GM12878 (cell line): Measurements from ENCODE around the gene KCNN3. TPM values are rescaled to one million over a fixed set of nuclear protein-coding genes. Genes with fewer than 3 reads are reported as not detected.

Experiments used
- ATAC-seq: fragments of 200-7000 bp; cut with Tn5 transposase; 3 replicates; pipeline ENCODE4 v1.9.1; 2020; ENCODE audit warnings: mild to moderate bottlenecking, moderate library complexity
- BruUV-seq: library from RNA; stranded (reverse); fragments of 400-500 nt; replicated peaks from 2 replicates; lab custom pipeline; 2021; lab: Mats Ljungman, UMichigan
- CTCF ChIA-PET: fragments of 300-600 bp; sonication (Branson Sonifier 250); formaldehyde crosslinking; extraction: SDS; loops from one replicate; lab custom pipeline; 2021; ENCODE audit warnings: inconsistent platforms; lab: Yijun Ruan, JAX
- POLR2A ChIA-PET: fragments of 350-600 bp; formaldehyde crosslinking; extraction: SDS; loops from one replicate; lab custom pipeline; 2021; ENCODE audit warnings: inconsistent platforms; lab: Charles Lee
- RAD21 ChIA-PET: fragments of 300-600 bp; sonication (Branson Sonifier 250); formaldehyde crosslinking; loops from one replicate; lab custom pipeline; 2023; ENCODE audit warnings: antibody characterized with exemption; ENCODE audit not compliant: unreplicated experiment; lab: Charles Lee
- SMC1A ChIA-PET: fragments of 300-600 bp; sonication (Branson Sonifier 250); formaldehyde crosslinking; loops from one replicate; lab custom pipeline; 2023; ENCODE audit not compliant: unreplicated experiment, uncharacterized antibody; lab: Charles Lee
- DNase-seq: peaks from one replicate; pipeline ENCODE4 v3.0.0-alpha.2; 2011; ENCODE audit warnings: low read depth, low spot score
- FAIRE-seq: peaks from 3 replicates; lab custom pipeline; 2011; peaks lifted over from hg19 to GRCh38; lab: Jason Lieb, UNC
- H2AFZ ChIP-seq: 2 replicates; pipeline ENCODE4 v1.6.0; 2011; ENCODE audit warnings: low read depth, low read length, control low read depth; ENCODE audit not compliant: control insufficient read depth
- H3K27ac ChIP-seq: 2 replicates; pipeline ENCODE4 v1.5.1; 2011; ENCODE audit warnings: control low read depth; ENCODE audit not compliant: control insufficient read depth, insufficient read depth
- H3K27me3 ChIP-seq, 2 experiments: replicated peaks in 1 of 2; 2 replicates each; pipeline versions ENCODE4 v1.6.0 to v1.6.1; 2011; ENCODE audit warnings: low read length in 1 of 2; ENCODE audit not compliant: control insufficient read depth in 2 of 2, insufficient read depth in 2 of 2
- H3K36me3 ChIP-seq, 2 experiments: 2 replicates each; pipeline ENCODE4 v1.5.1; 2011; ENCODE audit warnings: low read length in 1 of 2; ENCODE audit not compliant: control insufficient read depth in 2 of 2, insufficient read depth in 2 of 2
- H3K4me1 ChIP-seq: 2 replicates; pipeline ENCODE4 v1.6.1; 2011; ENCODE audit warnings: mild to moderate bottlenecking, low read length, moderate library complexity, mixed read lengths; ENCODE audit not compliant: control insufficient read depth, insufficient read depth
- H3K4me2 ChIP-seq: 2 replicates; pipeline ENCODE4 v1.6.0; 2011; ENCODE audit warnings: control low read depth; ENCODE audit not compliant: control insufficient read depth, insufficient read depth
- H3K4me3 ChIP-seq: fragments of 200-600 bp; sonication (generic); 2 replicates; pipeline ENCODE4 v1.5.1; 2016
- H3K79me2 ChIP-seq: 2 replicates; pipeline ENCODE4 v1.6.0; 2011; ENCODE audit warnings: low read length; ENCODE audit not compliant: control insufficient read depth, insufficient read depth
- H3K9ac ChIP-seq: 2 replicates; pipeline ENCODE4 v1.8.0; 2011; ENCODE audit warnings: low read length, control low read depth, mixed read lengths; ENCODE audit not compliant: control insufficient read depth, insufficient read depth
- H3K9me3 ChIP-seq: replicated peaks from 3 replicates; pipeline ENCODE4 v1.5.1; 2011; ENCODE audit warnings: mild to moderate bottlenecking, low read length; ENCODE audit not compliant: control insufficient read depth, insufficient read depth
- H4K20me1 ChIP-seq: 2 replicates; pipeline ENCODE4 v1.6.0; 2011; ENCODE audit not compliant: control insufficient read depth, insufficient read depth
- CHD4 ChIP-seq: fragments of 200-600 bp; sonication (generic); IDR thresholded peaks from 2 replicates; pipeline ENCODE4 v1.6.1; 2016; ENCODE audit warnings: mild to moderate bottlenecking
- CREM ChIP-seq: IDR thresholded peaks from 2 replicates; pipeline ENCODE4 v1.6.1; 2014; ENCODE audit warnings: antibody characterized with exemption, low read depth
- IRF4 ChIP-seq: IDR thresholded peaks from 2 replicates; pipeline ENCODE4 v1.6.1; 2011; ENCODE audit warnings: low read depth, low read length
- PRDM15 ChIP-seq: fragments of 450-650 bp; formaldehyde crosslinking; IDR thresholded peaks from 2 replicates; pipeline ENCODE4 v1.4.0; 2020; ENCODE audit warnings: mild to moderate bottlenecking, moderate library complexity
- STAT1 ChIP-seq: fragments of 450-650 bp; conservative IDR thresholded peaks from 2 replicates; pipeline ENCODE4 v1.6.1; 2014; ENCODE audit warnings: antibody characterized with exemption, mild to moderate bottlenecking
- ZNF592 ChIP-seq: fragments of 450-650 bp; IDR thresholded peaks from 2 replicates; pipeline ENCODE4 v1.6.1; 2017; ENCODE audit warnings: mild to moderate bottlenecking, moderate library complexity
- ZNF687 ChIP-seq: fragments of 450-650 bp; IDR thresholded peaks from 2 replicates; pipeline ENCODE4 v1.6.1; 2017; ENCODE audit warnings: mild to moderate bottlenecking, moderate library complexity
- WGBS: methylation state at CpG from one replicate; pipeline ENCODE4 v1.1.6; 2016; ENCODE audit warnings: low lambda C conversion rate; ENCODE audit not compliant: insufficient replicate concordance, insufficient coverage; ENCODE audit errors: missing lambda C conversion rate; 5-methylcytosine and 5-hydroxymethylcytosine counted together
- in situ Hi-C: fragments of 300-500 bp; cut with MboI; formaldehyde crosslinking; loops from 9 replicates; pipeline ENCODE4 v1.14.3; 2018; ENCODE audit warnings: mixed read lengths
- intact Hi-C: fragments of 100-400 bp; cut with micrococcal nuclease; formaldehyde crosslinking; loops from one replicate; pipeline ENCODE4 v1.14.2; 2022; ENCODE audit not compliant: unreplicated experiment
- polyA plus RNA-seq, 11 experiments: library from polyadenylated mRNA; depleted of rRNA in 4 of 11; unstranded in 6 of 11; stranded (reverse) in 5 of 11; fragments of >200 nt; fragmentation: Nextera tagmentation in 4 of 11; fragmentation: Illumina TruSeq in 1 of 11; extraction: Ambion mirVana in 4 of 11; extraction: Trizol in 1 of 11; gene quantifications; 1 replicate in 1 of 11; 2 replicates in 10 of 11; pipeline versions ENCODE4 v1.2.1 to v1.2.3, GENCODE V29; 2011 to 2016; ENCODE audit warnings: inconsistent platforms in 2 of 11, missing spikeins in 2 of 11, low read depth in 1 of 11
- total RNA-seq, 4 experiments: library from RNA; depleted of rRNA in 3 of 4; stranded (reverse); fragments of >200 nt in 3 of 4; fragmentation: Illumina TruSeq in 1 of 4; extraction: Trizol in 1 of 4; gene quantifications; 2 replicates each; pipeline versions ENCODE4 v1.2.1 to v1.2.3, GENCODE V29; 2013 to 2021

Gene KCNN3
- total and polyA plus RNA-seq, 10 of the 15 experiments (the other 5 are each of a cell fraction or from before 2014, with no cell fraction given) = 3.5 to 26.4 (median 14.9) TPM

- Histone ChIP-seq H3K27me3 (no peaks in the 10 kb centered on the region), H3K4me2 (0 out of 2 replicates have a peak overlapping the region, but pooled peaks have one; percentile 34), H3K27ac (0 out of 2 replicates have a peak overlapping the region, but pooled peaks have one; percentile 78), H3K9me3 (no peaks in the 10 kb centered on the region), H3K4me1 (peaks cover 61% of the 10 kb centered on the region), H2AFZ (no peak overlapping the region), H3K9ac (no peak overlapping the region), H4K20me1 (peaks cover 3% of the 10 kb centered on the region), H3K4me3 (no peak overlapping the region), H3K79me2 (peaks cover 57% of the 10 kb centered on the region), H3K36me3 (peaks cover 0 to 10% of the 10 kb centered on the region in 2 experiments; a peak in 2 of 4 replicates)
- FAIRE-seq (peak; percentile 64), DNase-seq (no peak), ATAC-seq (peak; percentile 71)
- WGBS = 39% methylated on average over 7 of the region's 8 CpGs
- BruUV-seq = no TSS peak
- intact Hi-C loops (no loop called here), in situ Hi-C loops (no loop called here)
- RAD21 ChIA-PET = interaction anchor here (0.6 to 2.0 kb wide), 8 partner anchors 10 to 157 kb away, joined by 3 to 21 read pairs (median 7); partner anchors contain the start of gene KCNN3
- POLR2A ChIA-PET = interaction anchor here (0.8 to 2.9 kb wide), 10 partner anchors 14 to 98 kb away, joined by 3 to 14 read pairs (median 4); partner anchors contain the start of gene KCNN3
- CTCF ChIA-PET = interaction anchor here (0.8 to 1.5 kb wide), 8 partner anchors 10 to 57 kb away, joined by 3 to 8 read pairs (median 5); no protein-coding TSS in a partner anchor
- SMC1A ChIA-PET = interaction anchor here (0.6 to 1.6 kb wide), 13 partner anchors 9 to 509 kb away, joined by 3 to 24 read pairs (median 4); no protein-coding TSS in a partner anchor
- no peak for TF ChIP-seq PRDM15
- no peak for TF ChIP-seq ZNF592
- TF ChIP-seq IRF4 = 0 out of 2 replicates have a peak, but pooled peaks have one; percentile 18
- TF ChIP-seq ZNF687 = peak; percentile 49
- TF ChIP-seq CREM = peak; percentile 59
- TF ChIP-seq STAT1 = no peak
- TF ChIP-seq CHD4 = no peak
Observed at GRCh38 chr1:154842635-154843034, 27.4 kb downstream of the KCNN3 start.
